GM21360 (cell line): ENCODE measurements around the gene TUBAL3.
"Not testable (repeated sequence)": the region's sequence is repeated elsewhere in the genome, so short reads cannot be mapped to it uniquely, and the experiment has no call there.

Source experiments
- ATAC-seq: cut with Tn5 transposase; IDR thresholded peaks from one replicate; pipeline ENCODE4 v1.9.1; 2021; ENCODE audit warnings: mild to moderate bottlenecking, moderate library complexity; ENCODE audit not compliant: unreplicated experiment

Gene TUBAL3

DNA sequence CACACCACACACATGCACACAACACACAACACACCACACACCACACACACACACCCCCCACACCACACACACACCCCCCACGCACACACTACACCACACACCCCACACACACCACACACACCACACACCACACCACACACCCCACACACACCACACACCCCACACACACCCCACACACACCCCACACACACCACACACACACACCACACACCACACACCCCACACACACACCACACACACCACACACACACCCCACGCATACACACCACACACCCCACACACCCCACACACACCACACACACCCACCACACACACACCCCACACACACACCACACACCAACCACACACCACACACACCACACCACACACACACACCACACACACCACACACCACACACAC, 23.4 kb downstream of the TUBAL3 start:
- ATAC-seq, result no peak

GRCh38 chr10:5380395-5380794, 24.2 kb downstream of the TUBAL3 start:
- not testable (repeated sequence) for ATAC-seq

DNA sequence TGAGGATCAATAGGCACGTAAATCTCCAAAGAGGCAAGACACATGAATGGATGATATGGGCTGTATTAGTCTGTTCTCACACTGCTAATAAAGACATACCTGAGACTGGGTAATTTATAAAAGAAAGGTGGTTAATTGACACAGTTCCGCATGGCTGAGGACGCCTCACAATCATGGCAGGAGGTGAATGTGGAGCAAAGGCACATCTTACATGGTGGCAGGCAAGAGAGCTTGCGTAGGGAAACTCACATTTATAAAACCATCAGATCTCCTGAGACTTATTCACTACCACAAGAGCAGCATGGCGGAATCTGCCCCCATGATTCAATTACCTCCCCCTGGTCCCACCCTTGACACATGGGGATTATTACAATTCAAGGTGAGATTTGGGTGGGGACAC, 25.4 kb downstream of the TUBAL3 start:
- not testable (repeated sequence) for ATAC-seq

DNA sequence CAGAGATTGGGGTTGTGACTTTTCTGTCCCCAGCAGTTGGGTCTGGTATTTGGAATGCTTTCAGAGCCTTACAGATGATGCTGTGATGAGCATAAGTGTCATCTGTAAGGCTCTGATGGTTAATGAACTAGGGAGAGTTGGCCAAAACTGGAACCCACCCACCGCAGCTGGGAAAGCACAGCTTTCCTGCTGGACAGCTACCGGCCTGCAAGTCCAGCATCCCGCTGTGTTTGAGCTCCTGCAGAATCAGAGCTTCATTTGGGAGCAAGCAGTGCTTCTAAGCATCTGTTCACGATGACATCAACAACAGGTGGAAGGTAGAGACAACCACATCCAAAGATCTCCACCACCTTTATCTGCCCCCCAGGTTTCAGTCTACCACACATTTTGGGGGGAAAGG, 28.2 kb downstream of the TUBAL3 start:
- ATAC-seq, result no peak

- ATAC-seq, result no peak
Observed at GRCh38 chr10:5373891-5374611, 30.6 kb downstream of the TUBAL3 start.

DNA sequence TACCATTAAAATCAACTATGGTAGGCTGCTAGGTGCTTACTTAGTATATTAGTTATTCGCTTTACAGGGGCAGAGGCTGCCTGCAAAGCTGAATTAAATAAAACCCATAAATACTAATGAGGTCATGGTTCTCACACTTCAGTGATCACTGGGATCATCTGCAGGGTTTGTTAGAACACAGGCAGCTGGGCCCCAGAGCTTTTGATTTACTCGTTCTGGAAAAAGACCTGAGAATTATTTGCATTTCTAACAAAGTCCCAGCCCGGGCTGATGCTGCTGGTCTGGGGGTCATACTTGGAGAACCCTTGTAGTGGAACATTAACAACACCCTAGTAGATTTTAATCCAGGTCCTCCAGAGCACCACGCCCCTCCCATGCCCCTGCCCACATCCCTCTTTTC, 31.3 kb downstream of the TUBAL3 start:
- no peak for ATAC-seq

GRCh38 chr10:5370493-5371352, 33.9 kb downstream of the TUBAL3 start:
- no peak for ATAC-seq

- ATAC-seq, result no peak
Observed at GRCh38 chr10:5369362-5370158, 35.1 kb downstream of the TUBAL3 start.

DNA sequence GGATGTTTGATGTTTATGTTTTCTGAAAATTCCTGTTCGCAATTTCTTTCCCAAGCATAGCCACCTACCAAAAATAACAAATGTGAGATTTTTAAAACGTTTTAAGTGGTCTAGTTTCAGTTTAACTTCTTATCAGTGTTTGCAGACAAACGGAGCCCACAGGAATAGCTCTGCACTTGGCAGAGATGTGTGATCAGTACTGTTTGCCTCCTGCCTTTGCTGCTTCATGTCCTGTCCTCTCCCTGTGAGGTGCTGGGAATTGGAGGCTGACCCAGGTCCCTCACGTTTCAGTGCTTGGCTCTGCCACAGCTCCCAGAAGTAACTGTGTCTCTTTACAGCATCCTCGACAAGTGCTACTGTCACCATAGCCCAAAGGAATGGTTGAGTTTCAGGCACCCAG, 38.7 kb downstream of the TUBAL3 start:
- ATAC-seq, result no peak

DNA sequence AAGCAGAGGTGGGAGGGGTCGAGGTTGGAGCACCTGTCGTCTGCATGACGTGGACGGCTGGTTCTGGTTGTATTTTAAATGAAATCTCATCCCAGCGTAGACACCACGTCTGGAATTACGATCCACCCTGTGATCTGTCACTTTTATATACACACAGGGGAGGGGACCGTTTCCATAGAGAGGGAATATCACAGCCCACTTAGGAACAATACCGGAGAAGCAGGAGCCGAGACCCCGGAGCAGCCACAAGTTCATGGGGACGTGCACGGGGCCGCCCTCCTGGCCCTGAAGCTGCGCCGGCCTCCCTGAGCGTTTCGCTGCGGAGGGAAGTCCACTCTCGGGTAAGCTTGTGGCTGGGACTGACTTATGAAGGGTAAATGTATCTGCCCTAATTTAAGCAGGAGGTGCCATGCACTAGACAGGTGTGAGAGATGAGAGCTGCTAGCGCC, 39.7 kb downstream of the TUBAL3 start, which contains the start of gene UCN3:
UCN3 (plus strand) TSS at position 77 of the 449 bp plus-strand sequence. CDS start 8,755 bp downstream, outside the sequence.
- no peak for ATAC-seq

- no peak for ATAC-seq
Observed at GRCh38 chr10:5364374-5364773, 40.3 kb downstream of the TUBAL3 start.

GRCh38 chr10:5362873-5363272, 41.8 kb downstream of the TUBAL3 start:
- no peak for ATAC-seq

DNA sequence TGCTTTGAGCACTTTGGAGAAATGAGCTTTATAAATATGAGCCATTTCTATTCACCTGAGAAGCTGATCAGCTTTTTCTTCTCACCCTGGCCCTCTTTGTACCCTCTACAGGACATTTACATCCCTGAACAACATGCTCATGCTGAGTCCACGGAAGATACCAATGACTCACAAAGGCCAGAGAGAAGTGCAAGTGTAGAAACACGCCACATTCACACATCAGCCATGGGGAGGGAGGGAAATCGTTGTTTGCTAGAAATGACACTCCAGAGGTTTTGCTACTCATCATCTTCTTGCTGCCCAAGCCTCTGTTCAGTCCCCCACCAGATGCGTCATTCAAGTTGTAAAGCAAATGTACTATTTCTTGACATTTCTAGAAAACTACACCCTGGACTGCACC, 42.7 kb downstream of the TUBAL3 start:
- ATAC-seq, result no peak

DNA sequence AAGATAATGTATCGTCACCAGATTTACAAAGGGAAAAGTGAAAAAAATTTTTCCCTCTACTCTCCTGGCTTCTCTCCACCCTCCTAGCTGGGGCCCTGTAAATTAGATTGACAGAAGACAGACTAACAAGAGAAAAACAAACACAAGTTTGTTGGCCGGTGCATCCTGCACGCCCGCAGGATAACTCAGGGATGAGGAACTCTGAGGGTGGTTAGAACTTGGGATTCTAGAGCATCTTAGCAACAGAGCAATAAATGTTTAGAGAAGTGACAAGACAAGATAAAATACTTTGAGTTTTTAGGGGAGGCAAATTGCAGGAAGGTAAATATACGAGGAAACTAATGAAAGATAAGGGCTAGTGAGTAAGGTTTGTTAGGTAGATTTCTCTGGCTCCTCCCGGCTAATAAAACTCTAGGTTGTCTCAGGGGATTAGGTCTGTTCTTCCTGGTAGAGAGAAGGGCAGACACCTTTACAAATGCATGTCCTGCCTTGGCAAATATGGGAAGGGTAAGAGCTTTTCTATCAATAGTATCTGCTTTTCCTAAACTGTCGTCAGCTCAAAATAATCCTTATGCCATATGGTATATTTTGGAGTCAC, 44.2 kb downstream of the TUBAL3 start:
- ATAC-seq, result no peak

- ATAC-seq, result no peak
Observed at GRCh38 chr10:5356302-5356763, 48.3 kb downstream of the TUBAL3 start.

- ATAC-seq, result no peak
Observed at GRCh38 chr10:5355594-5356301, 48.9 kb downstream of the TUBAL3 start.

DNA sequence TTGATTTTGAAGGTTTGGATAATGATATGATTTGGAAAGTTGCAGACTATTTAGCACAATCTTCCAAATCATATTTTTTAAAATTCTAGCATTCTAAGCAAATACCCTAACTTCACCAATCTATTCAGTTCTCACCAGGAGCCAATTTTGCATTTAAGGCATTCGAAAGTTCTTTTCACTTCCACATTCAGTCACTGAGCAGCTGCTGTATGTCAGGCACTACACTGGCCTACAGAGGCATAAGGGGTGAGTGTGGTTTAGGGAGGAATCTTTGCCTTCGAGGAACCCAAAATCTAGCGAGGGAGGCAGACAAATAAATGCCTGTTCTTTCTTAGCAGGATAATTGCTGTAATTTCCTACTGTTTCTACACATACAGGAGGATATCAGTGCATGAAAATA, 50.6 kb downstream of the TUBAL3 start:
- peak; percentile 54 for ATAC-seq

- ATAC-seq, result no peak
Observed at GRCh38 chr10:5349362-5349761, 55.3 kb downstream of the TUBAL3 start.

- no peak for ATAC-seq
Observed at GRCh38 chr10:5346881-5347280, 57.7 kb downstream of the TUBAL3 start.

- ATAC-seq, result no peak
Observed at GRCh38 chr10:5344746-5345145, 59.9 kb downstream of the TUBAL3 start.
